ENCODE data around the gene COL6A5. TPM values are rescaled to one million over a fixed set of nuclear protein-coding genes. Genes with fewer than 3 reads are reported as not detected.

The COL6A5 gene
- total and polyA plus RNA-seq, 2 of the 13 experiments (the other 11 are each of a cell fraction or from before 2014, with no cell fraction given): not detected

DNA sequence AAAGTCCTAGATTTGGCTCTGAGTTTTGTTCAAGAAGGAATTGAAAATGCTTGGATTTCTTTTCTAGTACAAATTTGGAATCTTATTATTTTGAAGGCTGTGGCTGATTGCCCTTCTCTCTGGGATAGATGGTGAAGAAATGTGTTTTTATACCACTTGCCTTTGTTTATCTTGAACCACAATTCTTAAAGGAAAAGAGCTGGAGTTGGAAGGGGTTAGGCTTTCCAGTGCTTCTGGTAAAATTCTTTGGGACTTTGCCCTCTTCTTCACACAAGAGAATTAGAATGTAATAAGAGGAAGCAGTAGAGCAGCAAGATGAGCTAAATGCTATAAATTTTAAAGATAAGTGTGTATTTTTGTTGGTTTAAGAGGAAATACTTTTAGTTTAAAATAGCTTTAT, 65.8 kb downstream of the COL6A5 start:
- no peak overlapping the region for H2AFZ ChIP-seq (ENCODE audit: low read length)
- no peaks in the 10 kb centered on the region for H3K9me3 ChIP-seq (ENCODE audit: low read length)
- peaks cover 0 to 3% of the 10 kb centered on the region in 2 experiments; a peak in 1 of 5 replicates for H3K27me3 ChIP-seq (ENCODE audit: control insufficient read depth in 1 of 2, insufficient read depth in 2 of 2, low read length in 2 of 2)
- no peak overlapping the region for H3K4me2 ChIP-seq (ENCODE audit: low read depth, low read length)
- ATAC-seq: no peak
- H3K4me1 ChIP-seq (ENCODE audit: insufficient read depth, low read length): no peaks in the 10 kb centered on the region
- H3K79me2 ChIP-seq (ENCODE audit: insufficient read depth, low read length): no peaks in the 10 kb centered on the region
- no TSS peak for BruUV-seq (replicated peaks)
- intact Hi-C loops (cut with micrococcal nuclease; ENCODE audit: unreplicated experiment): no loop called here
- H3K9ac ChIP-seq (ENCODE audit: insufficient read depth, low read depth, low read length): no peak overlapping the region
- in situ Hi-C loops (cut with HindIII; ENCODE audit: extremely low pct_ligation_motif_present, low pct_unique_long_range_greater_than_20kb): no loop called here
- no peak for DNase-seq (ENCODE audit: low spot score)
- H3K27ac ChIP-seq (ENCODE audit: extremely low read length, insufficient read depth, low read length): no peak overlapping the region
- POLR2A ChIA-PET: no interaction called here
- CTCF ChIA-PET (ENCODE audit: low intra/inter-chr PET ratio, low total read pairs): no interaction called here
- no peaks in the 10 kb centered on the region for H4K20me1 ChIP-seq (ENCODE audit: insufficient read depth, low read length)
- FAIRE-seq: no peak
- no peaks in the 10 kb centered on the region for H3K36me3 ChIP-seq (replicated peaks in 1 of 2; ENCODE audit: control insufficient read depth in 1 of 2, insufficient read depth in 2 of 2, low read length in 2 of 2)
- no peak overlapping the region for H3K4me3 ChIP-seq (replicated peaks in 1 of 3; ENCODE audit: insufficient read depth in 1 of 3, low read depth in 2 of 3, low read length in 3 of 3)
- TF ChIP-seq, protein P1, sequence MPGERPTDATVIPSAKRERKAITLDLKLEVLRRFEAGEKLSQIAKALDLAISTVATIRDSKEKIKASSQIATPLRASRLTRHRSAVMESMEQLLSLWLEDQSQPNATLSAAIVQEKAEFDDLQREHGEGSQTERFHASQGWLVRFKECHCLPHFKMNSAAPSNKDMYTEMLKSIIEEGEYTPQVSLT (CRISPR knock-in tag; IDR thresholded peaks at IDR 0.05; ENCODE audit: borderline replicate concordance, low read depth): no peak
- TF ChIP-seq ZBTB3 (CRISPR knock-in tag; IDR thresholded peaks at IDR 0.05; ENCODE audit: borderline replicate concordance, low read depth) (no peak), ZFP82 (CRISPR knock-in tag; IDR thresholded peaks at IDR 0.05; ENCODE audit: borderline replicate concordance) (no peak), ZNF205 (CRISPR knock-in tag; IDR thresholded peaks at IDR 0.05) (no peak), ZBTB2 (CRISPR knock-in tag; IDR thresholded peaks at IDR 0.05; ENCODE audit: low read depth) (no peak), NONO (IDR thresholded peaks at IDR 0.05) (no peak), NONO (CRISPR knock-in tag; conservative IDR thresholded peaks at IDR 0.05) (no peak), TBX3 (IDR thresholded peaks at IDR 0.05; ENCODE audit: borderline replicate concordance) (no peak), MXI1 (IDR thresholded peaks at IDR 0.05; ENCODE audit: borderline replicate concordance, low read depth, low read length) (no peak), ZNF329 (CRISPR knock-in tag; IDR thresholded peaks at IDR 0.05; ENCODE audit: low read depth) (no peak), ZNF777 (CRISPR knock-in tag; IDR thresholded peaks at IDR 0.05) (no peak), RORA (CRISPR knock-in tag; IDR thresholded peaks at IDR 0.05) (no peak), SRSF4 (IDR thresholded peaks at IDR 0.05; ENCODE audit: low read depth, low read length, poor library complexity, severe bottlenecking) (no peak)
- TF ChIP-seq, protein P2, sequence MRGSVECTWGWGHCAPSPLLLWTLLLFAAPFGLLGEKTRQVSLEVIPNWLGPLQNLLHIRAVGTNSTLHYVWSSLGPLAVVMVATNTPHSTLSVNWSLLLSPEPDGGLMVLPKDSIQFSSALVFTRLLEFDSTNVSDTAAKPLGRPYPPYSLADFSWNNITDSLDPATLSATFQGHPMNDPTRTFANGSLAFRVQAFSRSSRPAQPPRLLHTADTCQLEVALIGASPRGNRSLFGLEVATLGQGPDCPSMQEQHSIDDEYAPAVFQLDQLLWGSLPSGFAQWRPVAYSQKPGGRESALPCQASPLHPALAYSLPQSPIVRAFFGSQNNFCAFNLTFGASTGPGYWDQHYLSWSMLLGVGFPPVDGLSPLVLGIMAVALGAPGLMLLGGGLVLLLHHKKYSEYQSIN (CRISPR knock-in tag; IDR thresholded peaks at IDR 0.05; ENCODE audit: borderline replicate concordance): no peak
